IMR-90 (cell line): ENCODE measurements around the gene ZNHIT1. TPM values are rescaled to one million over a fixed set of nuclear protein-coding genes. Genes with fewer than 3 reads are reported as not detected.

Experiments
- ATAC-seq: fragments of 200-7000 bp; cut with Tn5 transposase; 2 replicates; pipeline ENCODE4 v1.9.1; 2020; ENCODE audit warnings: low read depth, mild to moderate bottlenecking, moderate library complexity
- BruUV-seq: library from RNA; stranded (reverse); fragments of 400-500 nt; replicated peaks from 2 replicates; lab custom pipeline; 2021; lab: Mats Ljungman, UMichigan
- CTCF ChIA-PET: fragments of 300-600 bp; formaldehyde crosslinking; extraction: SDS; loops from one replicate; lab custom pipeline; 2021; ENCODE audit warnings: antibody characterized with exemption; lab: Yijun Ruan, JAX
- POLR2A ChIA-PET: fragments of 300-600 bp; sonication (Branson Sonifier 250); formaldehyde crosslinking; loops from one replicate; lab custom pipeline; 2022; ENCODE audit warnings: antibody characterized with exemption; ENCODE audit not compliant: unreplicated experiment; lab: Charles Lee
- DNase-seq: peaks from one replicate; pipeline ENCODE4 v3.0.0; 2013
- H2AFZ ChIP-seq: replicated peaks from 2 replicates; pipeline ENCODE3; 2013; ENCODE audit warnings: low read length, mild to moderate bottlenecking; ENCODE audit not compliant: poor library complexity
- H2AK5ac ChIP-seq: 2 replicates; pipeline ENCODE4 v1.6.1; 2013; ENCODE audit warnings: low read depth, low read length, inconsistent platforms
- H2AK9ac ChIP-seq: replicated peaks from 2 replicates; pipeline ENCODE3; 2013; ENCODE audit warnings: mild to moderate bottlenecking, low read depth, low read length, moderate library complexity; ENCODE audit not compliant: poor library complexity
- H2BK120ac ChIP-seq: 2 replicates; pipeline ENCODE4 v1.6.1; 2013; ENCODE audit warnings: low read depth, low read length, inconsistent platforms
- H2BK15ac ChIP-seq: 3 replicates; pipeline ENCODE4 v1.6.1; 2013; ENCODE audit warnings: low read depth, low read length, inconsistent platforms
- H2BK20ac ChIP-seq: 2 replicates; pipeline ENCODE4 v1.6.1; 2013; ENCODE audit warnings: low read depth, mild to moderate bottlenecking, inconsistent platforms, low read length, moderate library complexity
- H2BK5ac ChIP-seq: 2 replicates; pipeline ENCODE4 v1.6.1; 2013; ENCODE audit warnings: mild to moderate bottlenecking, low read depth, low read length, inconsistent platforms; ENCODE audit not compliant: poor library complexity, severe bottlenecking
- H3K14ac ChIP-seq: replicated peaks from 2 replicates; pipeline ENCODE4 v1.6.1; 2013; ENCODE audit warnings: low read depth, low read length, inconsistent platforms
- H3K18ac ChIP-seq: 2 replicates; pipeline ENCODE4 v1.6.1; 2013; ENCODE audit warnings: low read depth, low read length, control low read depth
- H3K23ac ChIP-seq: 2 replicates; pipeline ENCODE4 v1.6.1; 2013; ENCODE audit warnings: low read depth, low read length, inconsistent platforms
- H3K27ac ChIP-seq: 2 replicates; pipeline ENCODE4 v1.5.1; 2013; ENCODE audit warnings: mild to moderate bottlenecking, control low read depth, low read length; ENCODE audit not compliant: insufficient read depth
- H3K27me3 ChIP-seq: 2 replicates; pipeline ENCODE4 v1.6.1; 2013; ENCODE audit warnings: low read length; ENCODE audit not compliant: control insufficient read depth, insufficient read depth
- H3K36me3 ChIP-seq: 2 replicates; pipeline ENCODE4 v1.6.1; 2013; ENCODE audit warnings: low read length, mixed read lengths; ENCODE audit not compliant: control insufficient read depth, insufficient read depth
- H3K4ac ChIP-seq: 2 replicates; pipeline ENCODE4 v1.6.1; 2013; ENCODE audit warnings: low read depth, low read length, inconsistent platforms
- H3K4me1 ChIP-seq: 2 replicates; pipeline ENCODE4 v1.6.1; 2013; ENCODE audit warnings: low read length, mixed read lengths; ENCODE audit not compliant: control insufficient read depth, insufficient read depth
- H3K4me2 ChIP-seq: 2 replicates; pipeline ENCODE4 v1.6.1; 2013; ENCODE audit warnings: low read depth, mild to moderate bottlenecking, control low read depth, low read length, moderate library complexity
- H3K4me3 ChIP-seq: 2 replicates; pipeline ENCODE4 v1.5.1; 2013; ENCODE audit warnings: low read depth, mild to moderate bottlenecking, control low read depth, low read length, moderate library complexity; ENCODE audit not compliant: insufficient read depth
- H3K56ac ChIP-seq: 2 replicates; pipeline ENCODE4 v1.6.1; 2013; ENCODE audit warnings: low read length, inconsistent platforms; ENCODE audit not compliant: insufficient read depth; ENCODE audit errors: extremely low read depth
- H3K79me1 ChIP-seq, 2 experiments: 2 replicates each; pipeline ENCODE4 v1.6.1; 2013; ENCODE audit warnings: low read length in 2 of 2, inconsistent platforms in 1 of 2, low read depth in 1 of 2
- H3K9ac ChIP-seq: 2 replicates; pipeline ENCODE4 v1.6.1; 2013; ENCODE audit warnings: low read depth, low read length, control low read depth
- H3K9me1 ChIP-seq: 2 replicates; pipeline ENCODE4 v1.6.1; 2013; ENCODE audit warnings: low read length, inconsistent platforms; ENCODE audit not compliant: insufficient read depth
- H3K9me3 ChIP-seq: 2 replicates; pipeline ENCODE4 v1.6.1; 2013; ENCODE audit warnings: low read length; ENCODE audit not compliant: control insufficient read depth, insufficient read depth
- H4K20me1 ChIP-seq: 2 replicates; pipeline ENCODE4 v1.6.1; 2013; ENCODE audit warnings: low read length, inconsistent platforms; ENCODE audit not compliant: insufficient read depth
- H4K5ac ChIP-seq: 2 replicates; pipeline ENCODE4 v1.6.1; 2013; ENCODE audit warnings: mild to moderate bottlenecking, low read depth, low read length, control low read depth
- H4K8ac ChIP-seq, 2 experiments: 2 replicates each; pipeline ENCODE4 v1.6.1; 2013; ENCODE audit warnings: low read depth in 2 of 2, low read length in 2 of 2, control low read depth in 1 of 2, inconsistent platforms in 1 of 2
- H4K91ac ChIP-seq: 2 replicates; pipeline ENCODE4 v1.6.1; 2013; ENCODE audit warnings: low read depth, low read length, inconsistent platforms; ENCODE audit not compliant: insufficient read depth
- CEBPB ChIP-seq: IDR thresholded peaks from 2 replicates; pipeline ENCODE4 v1.6.1; 2012; ENCODE audit warnings: low read depth, low read length, improper control_type of control experiment
- CHD1 ChIP-seq: IDR thresholded peaks from 2 replicates; pipeline ENCODE4 v1.6.1; 2012; ENCODE audit warnings: low read depth, low read length, improper control_type of control experiment
- CTCF ChIP-seq: conservative IDR thresholded peaks from 2 replicates; pipeline ENCODE4 v1.5.1; 2012; ENCODE audit warnings: mild to moderate bottlenecking, low read depth, low read length, improper control_type of control experiment
- ELK1 ChIP-seq: fragments of 150-350 bp; IDR thresholded peaks from 2 replicates; pipeline ENCODE4 v1.6.1; 2016; ENCODE audit warnings: low read depth, mild to moderate bottlenecking, low read length, moderate library complexity, borderline replicate concordance
- FOS ChIP-seq: fragments of 150-350 bp; IDR thresholded peaks from 2 replicates; pipeline ENCODE4 v1.6.1; 2016; ENCODE audit warnings: low read depth, low read length
- MAFK ChIP-seq: IDR thresholded peaks from 2 replicates; pipeline ENCODE4 v1.6.1; 2012; ENCODE audit warnings: low read depth, low read length, improper control_type of control experiment
- MXI1 ChIP-seq: IDR thresholded peaks from 2 replicates; pipeline ENCODE4 v1.6.1; 2012; ENCODE audit warnings: low read depth, mild to moderate bottlenecking, low read length, moderate library complexity, borderline replicate concordance
- NFE2L2 ChIP-seq: fragments of 150-350 bp; IDR thresholded peaks from 2 replicates; pipeline ENCODE4 v1.6.1; 2016; ENCODE audit warnings: low read depth, mild to moderate bottlenecking, low read length
- RAD21 ChIP-seq: IDR thresholded peaks from 2 replicates; pipeline ENCODE4 v1.6.1; 2012; ENCODE audit warnings: low read length, improper control_type of control experiment
- RCOR1 ChIP-seq: IDR thresholded peaks from 2 replicates; pipeline ENCODE4 v1.6.1; 2012; ENCODE audit warnings: mild to moderate bottlenecking, low read length, improper control_type of control experiment; ENCODE audit not compliant: insufficient replicate concordance
- RFX5 ChIP-seq: IDR thresholded peaks from 2 replicates; pipeline ENCODE4 v1.8.0; 2012; ENCODE audit warnings: low read depth, mild to moderate bottlenecking, low read length, moderate library complexity
- SMC3 ChIP-seq: fragments of 150-350 bp; IDR thresholded peaks from 2 replicates; pipeline ENCODE4 v1.6.1; 2016; ENCODE audit warnings: low read depth, mild to moderate bottlenecking, antibody characterized with exemption, low read length, moderate library complexity
- USF2 ChIP-seq: fragments of 150-350 bp; IDR thresholded peaks from 2 replicates; pipeline ENCODE4 v1.6.1; 2017; ENCODE audit warnings: mild to moderate bottlenecking, antibody characterized with exemption, low read length, low read depth
- WGBS, 2 experiments: methylation state at CpG; one replicate each; pipeline versions ENCODE4 v1.1.5 to v1.1.7; 2013; ENCODE audit warnings: missing lambda C conversion rate in 2 of 2; ENCODE audit not compliant: insufficient read length in 1 of 2; ENCODE audit errors: extremely low coverage in 2 of 2; 5-methylcytosine and 5-hydroxymethylcytosine counted together
- dilution Hi-C: fragments of 300-500 bp; cut with HindIII; formaldehyde crosslinking; loops from one replicate; pipeline ENCODE4 v1.14.3; 2018; ENCODE audit warnings: low sequenced_read_pairs; ENCODE audit not compliant: unreplicated experiment
- in situ Hi-C: fragments of 300-500 bp; cut with MboI; formaldehyde crosslinking; loops from 3 replicates; pipeline ENCODE4 v1.14.3; 2019; ENCODE audit warnings: low sequenced_read_pairs, inconsistent platforms, mixed read lengths
- intact Hi-C: fragments of 100-400 bp; cut with micrococcal nuclease; formaldehyde crosslinking; loops from 2 replicates; pipeline ENCODE4 v1.10.0; 2022
- polyA plus RNA-seq, 3 experiments: library from polyadenylated mRNA; depleted of rRNA; stranded (reverse); fragments of >200 nt; gene quantifications; 2 replicates each; pipeline ENCODE4 v1.2.3, GENCODE V29; 2012; ENCODE audit warnings: low replicate concordance in 1 of 3
- total RNA-seq: library from RNA; depleted of rRNA; stranded (reverse); fragments of >200 nt; gene quantifications from 2 replicates; pipeline ENCODE4 v1.2.3, GENCODE V29; 2012

The ZNHIT1 gene
- total and polyA plus RNA-seq, 2 of the 4 experiments (the other 2 are of a cell fraction), result 31.7 to 47.1 TPM

- no TSS peak for BruUV-seq
- peak within 1 kb of the TSS; percentile 98 for H2AK9ac ChIP-seq
- H3K18ac ChIP-seq, result peak within 1 kb of the TSS; percentile 72
- H4K91ac ChIP-seq, result peak within 1 kb of the TSS; percentile 98
- no peaks in the 10 kb centered on the region for H3K27me3 ChIP-seq
- in situ Hi-C loops, result no loop called here
- peak within 1 kb of the TSS; percentile 99 for H3K4ac ChIP-seq
- POLR2A ChIA-PET, result no interaction called here
- H3K4me2 ChIP-seq, result peak within 1 kb of the TSS; percentile 95
- peak within 1 kb of the TSS; percentile 87 for H4K5ac ChIP-seq
- H3K14ac ChIP-seq, result peak within 1 kb of the TSS; percentile 98
- intact Hi-C loops, result loop anchor here (1.0 to 2.0 kb wide), 3 partner anchors 26 to 350 kb away; partner anchors contain the start of gene ZNHIT1
- ATAC-seq (peak; percentile 97), DNase-seq (peak; percentile 82)
- peak within 1 kb of the TSS; percentile 95 for H2BK5ac ChIP-seq
- peak within 1 kb of the TSS; percentile 100 for H2AFZ ChIP-seq
- H3K9ac ChIP-seq, result peak within 1 kb of the TSS; percentile 86
- dilution Hi-C loops, result no loop called here
- 1% methylated on average over 17 of the region's 45 CpGs; no CpG with 5 or more reads in 1 of the 2 experiments for WGBS, 2 experiments
- peaks cover 5% of the 10 kb centered on the region; the same call in 1 of the 2 replicates for H3K4me1 ChIP-seq
- peaks cover 15% of the 10 kb centered on the region for H4K20me1 ChIP-seq
- H3K36me3 ChIP-seq, result peaks cover 20% of the 10 kb centered on the region
- H4K8ac ChIP-seq, result peak within 1 kb of the TSS; percentile 98 to 99
- H3K4me3 ChIP-seq, result peak within 1 kb of the TSS; percentile 73
- peak within 1 kb of the TSS; percentile 99 for H2AK5ac ChIP-seq
- H3K23ac ChIP-seq, result peak within 1 kb of the TSS; percentile 93
- H3K9me3 ChIP-seq, result no peaks in the 10 kb centered on the region
- peaks cover 24 to 56% of the 10 kb centered on the region in 2 experiments for H3K79me1 ChIP-seq
- H3K56ac ChIP-seq, result peak within 1 kb of the TSS; percentile 90
- CTCF ChIA-PET, result interaction anchor here (0.9 to 2.1 kb wide), 6 partner anchors 8 to 101 kb away, joined by 3 to 7 read pairs (median 5); partner anchors contain the start of genes PLOD3 and ZNHIT1
- peak within 1 kb of the TSS; percentile 82 for H2BK20ac ChIP-seq
- H3K9me1 ChIP-seq, result no peaks in the 10 kb centered on the region
- H2BK120ac ChIP-seq, result peak within 1 kb of the TSS; percentile 84
- no peak within 1 kb of the TSS; the same call in 1 of the 3 replicates for H2BK15ac ChIP-seq
- peak within 1 kb of the TSS; percentile 94 for H3K27ac ChIP-seq
- TF ChIP-seq CHD1 (no peak), ELK1 (no peak), RAD21 (peak; percentile 60; the same call in 1 of the 2 replicates), CEBPB (no peak), CTCF (peak; percentile 83), SMC3 (peak; percentile 83), MAFK (no peak), RFX5 (no peak), FOS (no peak), USF2 (peak; percentile 63), NFE2L2 (no peak), MXI1 (peak; percentile 94), RCOR1 (no peak)
Measured at GRCh38 chr7:101244375-101245146, 26.6 kb downstream of the ZNHIT1 start, which contains the start of gene FIS1. Gene FIS1, minus strand, starts transcription at chr7:101245081. Its CDS starts 77 bp downstream, at chr7:101245004.
